ENCODE data around the gene P2RX3. TPM values are rescaled to one million over a fixed set of nuclear protein-coding genes. Genes with fewer than 3 reads are reported as not detected.
A peak's percentile ranks its signal among the peaks of the same experiment; 100 is the strongest.

Gene P2RX3
- total RNA-seq, 4 donors from 2014 or later, result not detected

- peaks cover 41 to 51% (median 48%) of the 10 kb centered on the region in 4 donors for H3K36me3 ChIP-seq
- peaks cover 3 to 14% (median 12%) of the 10 kb centered on the region in 4 donors for H3K4me1 ChIP-seq
- H3K9me3 ChIP-seq, result peaks cover 6 to 21% (median 16%) of the 10 kb centered on the region in 4 donors
- H3K4me3 ChIP-seq, result no peak overlapping the region
- DNase-seq (ENCODE audit: extremely low spot score), result no peak
- intact Hi-C loops (cut with DNase I), result no loop called here
- H3K27ac ChIP-seq (replicated peaks in 1 of 4), result no peak overlapping the region
- no peaks in the 10 kb centered on the region for H3K27me3 ChIP-seq
- TF ChIP-seq POLR2A (IDR thresholded peaks at IDR 0.05; ENCODE audit: low read depth) (no peak), POLR2AphosphoS5 (IDR thresholded peaks at IDR 0.05) (peak in 1 of 2 donors; percentile 20)
- 91% methylated on average over 2 of the region's 2 CpGs for WGBS
These were observed 40.9 kb upstream of the P2RX3 start for GRCh38 chr11:57297221-57297620.

GRCh38 chr11:57299150-57299737, 38.9 kb upstream of the P2RX3 start:
- no peak for TF ChIP-seq CTCF (IDR thresholded peaks at IDR 0.05)
- no peak for TF ChIP-seq EP300 (IDR thresholded peaks at IDR 0.05)
- no peak for TF ChIP-seq POLR2AphosphoS5 (IDR thresholded peaks at IDR 0.05)
- TF ChIP-seq POLR2A (IDR thresholded peaks at IDR 0.05; ENCODE audit: low read depth), result no peak
- no peak overlapping the region for H3K4me3 ChIP-seq
- peaks cover 6 to 21% (median 16%) of the 10 kb centered on the region in 4 donors for H3K9me3 ChIP-seq
- peaks cover 8 to 23% (median 21%) of the 10 kb centered on the region in 4 donors for H3K4me1 ChIP-seq
- no peak for DNase-seq (ENCODE audit: extremely low spot score)
- intact Hi-C loops (cut with DNase I), result no loop called here
- 93% methylated on average over 5 of the region's 5 CpGs for WGBS
- H3K27ac ChIP-seq (replicated peaks in 1 of 4), result no peak overlapping the region
- no peaks in the 10 kb centered on the region for H3K27me3 ChIP-seq
- peaks cover 52 to 70% (median 65%) of the 10 kb centered on the region in 4 donors for H3K36me3 ChIP-seq

- TF ChIP-seq POLR2AphosphoS5 (IDR thresholded peaks at IDR 0.05), result no peak
- no peak for TF ChIP-seq CTCF (IDR thresholded peaks at IDR 0.05)
- no peak for TF ChIP-seq EP300 (IDR thresholded peaks at IDR 0.05)
- TF ChIP-seq POLR2A (IDR thresholded peaks at IDR 0.05; ENCODE audit: low read depth), result no peak
- intact Hi-C loops (cut with DNase I), result no loop called here
- WGBS, result 97% methylated on average over 9 of the region's 10 CpGs
- Histone ChIP-seq H3K36me3 (peaks cover 52 to 78% (median 68%) of the 10 kb centered on the region in 4 donors), H3K27me3 (no peaks in the 10 kb centered on the region), H3K9me3 (peaks cover 6 to 21% (median 16%) of the 10 kb centered on the region in 4 donors), H3K4me3 (no peak overlapping the region), H3K27ac (replicated peaks in 1 of 4) (no peak overlapping the region), H3K4me1 (peaks cover 16 to 28% (median 25%) of the 10 kb centered on the region in 4 donors)
- no peak for DNase-seq (ENCODE audit: extremely low spot score)
These were observed 37.4 kb upstream of the P2RX3 start for GRCh38 chr11:57300785-57301184.

GRCh38 chr11:57301711-57302423, 36.3 kb upstream of the P2RX3 start:
- H3K27me3 ChIP-seq, result no peaks in the 10 kb centered on the region
- TF ChIP-seq POLR2AphosphoS5 (IDR thresholded peaks at IDR 0.05), result no peak
- TF ChIP-seq CTCF (IDR thresholded peaks at IDR 0.05), result no peak
- TF ChIP-seq POLR2A (IDR thresholded peaks at IDR 0.05; ENCODE audit: low read depth), result no peak
- no peak for TF ChIP-seq EP300 (IDR thresholded peaks at IDR 0.05)
- H3K4me3 ChIP-seq, result no peak overlapping the region
- peaks cover 52 to 82% (median 69%) of the 10 kb centered on the region in 4 donors for H3K36me3 ChIP-seq
- no peak overlapping the region for H3K27ac ChIP-seq (replicated peaks in 1 of 4)
- peaks cover 6 to 21% (median 16%) of the 10 kb centered on the region in 4 donors for H3K9me3 ChIP-seq
- DNase-seq (ENCODE audit: extremely low spot score), result no peak
- 97% methylated on average over 24 of the region's 27 CpGs for WGBS
- peaks cover 27 to 39% (median 36%) of the 10 kb centered on the region in 4 donors for H3K4me1 ChIP-seq
- intact Hi-C loops (cut with DNase I), result no loop called here

- 98% methylated on average over 10 of the region's 15 CpGs for WGBS
- H3K27me3 ChIP-seq, result no peaks in the 10 kb centered on the region
- intact Hi-C loops (cut with DNase I), result no loop called here
- H3K4me1 ChIP-seq, result peaks cover 33 to 45% (median 42%) of the 10 kb centered on the region in 4 donors
- H3K27ac ChIP-seq (replicated peaks in 1 of 4), result no peak overlapping the region
- DNase-seq (ENCODE audit: extremely low spot score), result no peak
- TF ChIP-seq CTCF (IDR thresholded peaks at IDR 0.05) (no peak), EP300 (IDR thresholded peaks at IDR 0.05) (no peak), POLR2A (IDR thresholded peaks at IDR 0.05; ENCODE audit: low read depth) (no peak), POLR2AphosphoS5 (IDR thresholded peaks at IDR 0.05) (no peak)
- peaks cover 52 to 79% (median 70%) of the 10 kb centered on the region in 4 donors for H3K36me3 ChIP-seq
- peaks cover 6 to 21% (median 16%) of the 10 kb centered on the region in 4 donors for H3K9me3 ChIP-seq
- no peak overlapping the region for H3K4me3 ChIP-seq
These were observed 35.7 kb upstream of the P2RX3 start for GRCh38 chr11:57302489-57302888.

Data from esophagus muscularis mucosa (tissue), 4 donors.